Measurements from ENCODE around the gene IDH3G.

IDH3G gene

GRCh38 chrX:153773741-153774575, 20.2 kb downstream of the IDH3G start:
- Histone ChIP-seq H4K91ac (ENCODE audit: low read length) (no peak overlapping the region), H2BK12ac (ENCODE audit: low read length in 2 of 2) (no peak overlapping the region), H4K8ac (ENCODE audit: low read length) (no peak overlapping the region), H2AK5ac (ENCODE audit: low read length, severe bottlenecking) (no peak overlapping the region), H3K4me3 (ENCODE audit: insufficient read depth in 1 of 2, low read depth in 1 of 2, low read length in 2 of 2) (no peak overlapping the region), H3K14ac (ENCODE audit: low read length in 2 of 2) (no peak overlapping the region), H3K27ac (ENCODE audit: low read length, poor library complexity, severe bottlenecking) (no peak overlapping the region), H3K4ac (ENCODE audit: low read depth in 1 of 2, low read length in 2 of 2) (no peak overlapping the region), H2AFZ (ENCODE audit: low read depth, low read length) (no peak overlapping the region), H3K23ac (ENCODE audit: low read length in 2 of 2) (no peak overlapping the region), H3K79me1 (replicated peaks; ENCODE audit: low read length, poor library complexity, severe bottlenecking) (no peaks in the 10 kb centered on the region), H2BK120ac (ENCODE audit: low read depth, low read length) (no peak overlapping the region), H2BK15ac (ENCODE audit: low read depth, poor library complexity, severe bottlenecking) (no peak overlapping the region), H3K18ac (ENCODE audit: low read depth in 1 of 2, low read length in 2 of 2) (no peak overlapping the region), H3K4me1 (ENCODE audit: control insufficient read depth, insufficient read depth, low read depth, low read length) (peaks cover 1% of the 10 kb centered on the region), H2BK5ac (ENCODE audit: low read depth, low read length, poor library complexity, severe bottlenecking) (no peak overlapping the region), H3K9ac (ENCODE audit: low read length) (no peak overlapping the region), H3K36me3 (ENCODE audit: control insufficient read depth in 1 of 2, insufficient read depth in 2 of 2, low read depth in 1 of 2, low read length in 2 of 2) (peaks cover 6 to 92% of the 10 kb centered on the region in 2 experiments), H3K9me3 (ENCODE audit: control insufficient read depth, low read length) (no peaks in the 10 kb centered on the region), H3K27me3 (ENCODE audit: control insufficient read depth in 1 of 2, insufficient read depth in 1 of 2, low read length in 2 of 2) (no peaks in the 10 kb centered on the region), H3K4me2 (ENCODE audit: low read length, poor library complexity, severe bottlenecking) (no peak overlapping the region)
- no peak for DNase-seq
- WGBS = 93% methylated on average over 44 of the region's 48 CpGs

- no peak overlapping the region for H3K23ac ChIP-seq (ENCODE audit: low read length in 2 of 2)
- H3K79me1 ChIP-seq (replicated peaks; ENCODE audit: low read length, poor library complexity, severe bottlenecking) = peaks cover 2% of the 10 kb centered on the region
- H3K27ac ChIP-seq (ENCODE audit: low read length, poor library complexity, severe bottlenecking) = no peak overlapping the region
- no peak overlapping the region for H2AK5ac ChIP-seq (ENCODE audit: low read length, severe bottlenecking)
- no peak for DNase-seq
- no peak overlapping the region for H2BK12ac ChIP-seq (ENCODE audit: low read length in 2 of 2)
- H3K14ac ChIP-seq (ENCODE audit: low read length in 2 of 2) = no peak overlapping the region
- no peak overlapping the region for H4K8ac ChIP-seq (ENCODE audit: low read length)
- H3K9ac ChIP-seq (ENCODE audit: low read length) = no peak overlapping the region
- no peak overlapping the region for H2BK15ac ChIP-seq (ENCODE audit: low read depth, poor library complexity, severe bottlenecking)
- no peak overlapping the region for H2BK5ac ChIP-seq (ENCODE audit: low read depth, low read length, poor library complexity, severe bottlenecking)
- H3K4me3 ChIP-seq (ENCODE audit: insufficient read depth in 1 of 2, low read depth in 1 of 2, low read length in 2 of 2) = no peak overlapping the region
- peaks cover 1% of the 10 kb centered on the region for H3K4me1 ChIP-seq (ENCODE audit: control insufficient read depth, insufficient read depth, low read depth, low read length)
- H3K4me2 ChIP-seq (ENCODE audit: low read length, poor library complexity, severe bottlenecking) = no peak overlapping the region
- H3K36me3 ChIP-seq (ENCODE audit: control insufficient read depth in 1 of 2, insufficient read depth in 2 of 2, low read depth in 1 of 2, low read length in 2 of 2) = peaks cover 6 to 97% of the 10 kb centered on the region in 2 experiments
- no peak overlapping the region for H3K18ac ChIP-seq (ENCODE audit: low read depth in 1 of 2, low read length in 2 of 2)
- WGBS = 94% methylated on average over 23 of the region's 23 CpGs
- H2BK120ac ChIP-seq (ENCODE audit: low read depth, low read length) = no peak overlapping the region
- H2AFZ ChIP-seq (ENCODE audit: low read depth, low read length) = no peak overlapping the region
- H3K9me3 ChIP-seq (ENCODE audit: control insufficient read depth, low read length) = no peaks in the 10 kb centered on the region
- H3K27me3 ChIP-seq (ENCODE audit: control insufficient read depth in 1 of 2, insufficient read depth in 1 of 2, low read length in 2 of 2) = no peaks in the 10 kb centered on the region
- no peak overlapping the region for H3K4ac ChIP-seq (ENCODE audit: low read depth in 1 of 2, low read length in 2 of 2)
- H4K91ac ChIP-seq (ENCODE audit: low read length) = no peak overlapping the region
Measured at GRCh38 chrX:153773218-153773611, 21.0 kb downstream of the IDH3G start.

- no peak overlapping the region for H3K4ac ChIP-seq (ENCODE audit: low read depth in 1 of 2, low read length in 2 of 2)
- H3K14ac ChIP-seq (ENCODE audit: low read length in 2 of 2) = no peak overlapping the region
- no peak overlapping the region for H3K27ac ChIP-seq (ENCODE audit: low read length, poor library complexity, severe bottlenecking)
- H3K4me3 ChIP-seq (ENCODE audit: insufficient read depth in 1 of 2, low read depth in 1 of 2, low read length in 2 of 2) = no peak overlapping the region
- H2BK5ac ChIP-seq (ENCODE audit: low read depth, low read length, poor library complexity, severe bottlenecking) = no peak overlapping the region
- no peaks in the 10 kb centered on the region for H3K9me3 ChIP-seq (ENCODE audit: control insufficient read depth, low read length)
- H3K9ac ChIP-seq (ENCODE audit: low read length) = no peak overlapping the region
- no peak overlapping the region for H2BK15ac ChIP-seq (ENCODE audit: low read depth, poor library complexity, severe bottlenecking)
- H2AFZ ChIP-seq (ENCODE audit: low read depth, low read length) = no peak overlapping the region
- peaks cover 2% of the 10 kb centered on the region for H3K79me1 ChIP-seq (replicated peaks; ENCODE audit: low read length, poor library complexity, severe bottlenecking)
- H3K27me3 ChIP-seq (ENCODE audit: control insufficient read depth in 1 of 2, insufficient read depth in 1 of 2, low read length in 2 of 2) = no peaks in the 10 kb centered on the region
- no peak overlapping the region for H4K91ac ChIP-seq (ENCODE audit: low read length)
- H2BK12ac ChIP-seq (ENCODE audit: low read length in 2 of 2) = no peak overlapping the region
- peak overlapping the region in 1 of 2 experiments; percentile 0 for H3K18ac ChIP-seq (ENCODE audit: low read depth in 1 of 2, low read length in 2 of 2)
- no peak overlapping the region for H2AK5ac ChIP-seq (ENCODE audit: low read length, severe bottlenecking)
- no peak overlapping the region for H3K23ac ChIP-seq (ENCODE audit: low read length in 2 of 2)
- H3K4me1 ChIP-seq (ENCODE audit: control insufficient read depth, insufficient read depth, low read depth, low read length) = peaks cover 1% of the 10 kb centered on the region
- WGBS = 84% methylated on average over 15 of the region's 21 CpGs
- H3K36me3 ChIP-seq (ENCODE audit: control insufficient read depth in 1 of 2, insufficient read depth in 2 of 2, low read depth in 1 of 2, low read length in 2 of 2) = peaks cover 6 to 97% of the 10 kb centered on the region in 2 experiments
- DNase-seq = no peak
- no peak overlapping the region for H3K4me2 ChIP-seq (ENCODE audit: low read length, poor library complexity, severe bottlenecking)
- H4K8ac ChIP-seq (ENCODE audit: low read length) = no peak overlapping the region
- no peak overlapping the region for H2BK120ac ChIP-seq (ENCODE audit: low read depth, low read length)
Measured at GRCh38 chrX:153772316-153773217, 21.6 kb downstream of the IDH3G start.
